Peyer's patch (tissue), 4 donors: Measurements from ENCODE around the gene AGGF1.

ENCODE experiments used
- CTCF ChIP-seq, 6 experiments: fragments of 450-650 bp in 4 of 6; fragments of 200-600 bp in 2 of 6; sonication (generic) in 1 of 6; IDR thresholded peaks; one replicate each; pipeline ENCODE4 v1.5.1; 2017 to 2019; ENCODE audit warnings: antibody characterized with exemption in 6 of 6, mild to moderate bottlenecking in 3 of 6, moderate library complexity in 1 of 6
- POLR2A ChIP-seq, 2 donors: fragments of 450-650 bp; IDR thresholded peaks; one replicate each; pipeline ENCODE4 v1.5.1; 2017; ENCODE audit warnings: antibody characterized with exemption in 2 of 2, mild to moderate bottlenecking in 2 of 2, moderate library complexity in 2 of 2

- TF ChIP-seq CTCF (IDR thresholded peaks at IDR 0.05) (no peak), POLR2A (IDR thresholded peaks at IDR 0.05) (no peak)
These were observed 16.3 kb downstream of the AGGF1 start for GRCh38 chr5:77046416-77047073.
